Activated effector memory CD4-positive, alpha-beta T cell treated with Interleukin-2 at 50 U/mL for 16 hours (primary cell): Measurements from ENCODE around the gene CCDC33.

Source experiments
- DNase-seq: peaks from one replicate; pipeline ENCODE4 v3.0.0-alpha.2; 2020

The CCDC33 gene

DNA sequence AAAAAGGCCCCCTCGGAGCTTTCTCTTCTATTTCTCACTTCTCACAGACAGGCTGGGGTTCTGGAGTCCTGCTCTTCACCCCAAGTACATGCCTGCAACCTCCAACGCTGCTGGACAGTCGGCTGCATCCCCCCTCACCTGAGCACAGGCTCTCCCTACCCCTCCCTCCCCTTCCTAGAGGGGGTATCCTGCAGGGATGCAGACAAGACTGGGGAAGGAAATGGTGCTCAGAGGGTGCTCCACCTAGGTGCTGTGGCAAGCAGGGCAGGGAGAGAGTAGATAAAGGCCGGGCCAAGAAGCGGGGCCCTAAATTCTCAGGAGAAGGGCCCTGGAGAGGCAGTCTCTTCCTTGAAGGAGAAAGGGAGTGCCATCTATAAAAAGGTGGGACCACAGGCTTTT, 26.6 kb upstream of the CCDC33 start:
- no peak for DNase-seq

DNA sequence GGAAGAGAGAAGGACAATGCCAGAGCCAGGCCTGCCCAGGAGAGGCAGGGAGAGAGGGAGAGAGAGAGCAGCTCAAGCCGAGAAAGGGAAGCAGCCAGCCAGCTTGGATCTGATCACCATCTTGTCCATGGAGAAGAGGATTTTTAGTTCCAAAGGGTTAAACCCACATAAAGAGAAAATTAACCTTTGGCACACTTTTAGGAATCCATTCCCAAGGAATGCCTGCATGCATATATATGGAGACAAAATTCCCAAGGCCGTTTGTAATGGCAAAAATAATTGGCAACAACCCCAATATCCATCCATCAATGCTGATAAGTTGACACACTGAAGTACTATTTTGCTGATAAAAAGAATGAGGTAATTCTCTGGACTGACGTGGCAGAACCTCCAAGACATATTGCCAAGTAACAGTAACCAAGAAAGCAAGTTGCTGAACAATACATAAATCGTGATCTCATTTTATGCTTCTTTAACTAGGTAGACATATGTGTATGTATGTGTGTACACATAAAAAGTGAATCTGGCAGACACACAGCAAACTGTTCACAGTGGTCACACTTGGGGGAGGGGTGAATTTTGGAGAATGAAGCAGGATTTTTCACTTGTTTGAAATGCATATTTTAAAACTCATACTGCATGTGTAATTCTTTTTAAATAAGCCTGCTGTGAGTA, 26.0 kb upstream of the CCDC33 start:
- DNase-seq = no peak

DNA sequence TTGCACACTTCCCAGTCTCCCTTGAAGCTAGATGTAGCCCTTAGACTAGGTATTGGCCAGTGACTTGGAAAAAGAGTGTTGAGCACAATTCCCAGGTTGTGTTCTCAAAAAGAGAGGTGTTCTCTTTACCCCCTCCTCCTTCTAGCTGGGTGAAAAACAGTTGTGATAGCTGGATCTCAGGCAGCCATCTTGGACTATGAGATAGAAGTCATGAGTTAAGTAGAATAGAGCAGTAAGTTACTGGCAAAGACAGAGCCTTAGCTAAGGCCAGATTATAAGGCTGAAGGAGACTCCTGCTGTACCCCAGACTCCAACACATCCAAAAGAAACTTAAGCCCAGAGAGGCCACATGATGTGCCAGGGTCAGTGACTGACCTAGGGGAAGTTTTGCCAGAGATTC, 25.4 kb upstream of the CCDC33 start:
- DNase-seq = no peak

DNA sequence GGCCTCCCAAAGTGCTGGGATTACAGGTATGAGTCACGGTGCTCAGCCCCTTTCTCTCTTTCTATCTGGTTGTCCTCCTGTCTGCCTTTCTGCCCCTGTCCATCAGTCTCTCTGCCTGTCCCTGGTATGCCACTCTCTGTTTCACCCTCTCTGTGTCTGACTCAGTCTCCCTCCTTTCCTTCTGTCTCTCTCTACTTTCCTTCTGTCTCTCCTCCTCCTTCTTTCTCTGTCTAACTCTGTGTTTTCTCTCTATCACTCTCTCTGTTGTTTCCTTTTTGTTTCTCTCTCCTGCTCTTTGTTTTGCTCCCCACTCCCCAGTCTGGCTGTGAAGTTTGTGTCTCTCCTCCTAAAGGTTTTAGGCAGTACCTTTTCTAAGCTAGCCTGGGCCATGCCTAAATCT, 24.5 kb upstream of the CCDC33 start:
- no peak for DNase-seq

DNA sequence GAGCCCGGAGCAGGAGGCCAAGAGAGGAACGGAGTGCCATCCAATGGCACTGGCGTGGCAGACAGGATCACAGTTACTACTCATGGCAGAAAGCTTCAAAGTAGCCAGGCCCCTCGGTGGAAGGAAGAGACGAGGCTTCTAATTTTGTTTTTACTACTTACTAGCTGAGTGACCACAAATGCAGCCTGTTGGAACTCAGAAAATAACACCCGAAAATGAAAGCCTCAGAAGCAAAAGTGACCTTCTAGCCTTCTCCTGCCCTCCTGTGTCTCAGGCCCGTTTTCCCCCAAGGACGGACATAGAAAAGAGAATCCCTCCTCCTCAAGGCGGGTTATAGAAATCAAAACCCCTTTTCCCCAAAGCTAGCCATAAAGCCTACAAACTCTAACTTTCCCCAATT, 23.6 kb upstream of the CCDC33 start:
- DNase-seq = no peak

DNA sequence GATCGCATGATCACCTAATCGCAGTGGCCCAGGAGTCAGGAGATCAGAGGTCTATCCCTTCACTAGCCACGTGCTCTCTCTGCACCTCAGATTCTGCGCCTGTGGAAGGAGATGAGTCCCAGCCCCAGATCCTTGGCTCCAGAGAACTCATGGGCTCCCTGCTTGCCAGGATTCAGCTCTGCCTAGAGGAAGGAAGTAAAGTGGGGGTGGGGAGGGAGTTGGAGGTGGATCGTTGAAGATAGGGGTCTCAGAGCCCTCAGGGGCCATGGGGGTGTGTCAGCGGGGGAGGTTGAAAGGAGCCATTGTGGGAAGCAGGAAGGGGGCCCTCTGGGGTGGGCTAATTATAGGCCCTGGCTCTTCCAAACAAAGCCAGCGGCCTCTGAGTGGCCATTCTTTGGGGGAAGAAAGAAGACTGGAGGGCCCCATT, 22.3 kb upstream of the CCDC33 start:
- no peak for DNase-seq

DNA sequence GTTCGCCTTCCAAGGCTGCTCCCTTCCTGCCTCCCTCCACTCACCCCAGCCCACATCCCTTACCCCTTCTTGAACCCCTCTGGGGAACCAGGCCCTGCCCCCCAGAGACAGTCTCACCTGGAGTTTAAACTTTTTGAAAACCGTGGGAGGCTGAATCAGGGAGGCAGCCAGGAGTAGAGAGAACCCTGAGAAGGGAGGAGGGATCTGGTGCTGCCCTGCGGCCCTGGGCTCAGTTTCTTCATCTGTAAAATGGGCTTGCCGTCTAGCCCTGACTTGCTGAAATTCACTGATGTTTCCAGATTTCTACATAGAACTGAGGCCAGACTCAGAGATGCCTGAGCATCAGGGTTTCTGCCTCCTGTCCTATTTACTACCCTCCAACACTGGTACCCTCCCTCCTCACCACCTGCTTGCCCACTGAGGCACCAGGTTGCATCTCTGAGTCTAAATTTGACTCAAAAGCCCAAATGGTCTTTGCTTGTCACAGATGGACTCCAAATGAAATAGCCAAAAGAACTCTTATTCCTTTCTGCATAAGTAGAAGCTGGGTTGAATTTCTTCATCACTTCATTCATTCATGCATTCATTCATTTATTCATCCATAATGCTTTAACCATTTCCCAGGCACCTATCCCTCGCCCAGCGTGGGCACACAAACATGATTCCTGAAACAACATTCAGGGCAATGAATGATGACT, 21.7 kb upstream of the CCDC33 start:
- DNase-seq = no peak

DNA sequence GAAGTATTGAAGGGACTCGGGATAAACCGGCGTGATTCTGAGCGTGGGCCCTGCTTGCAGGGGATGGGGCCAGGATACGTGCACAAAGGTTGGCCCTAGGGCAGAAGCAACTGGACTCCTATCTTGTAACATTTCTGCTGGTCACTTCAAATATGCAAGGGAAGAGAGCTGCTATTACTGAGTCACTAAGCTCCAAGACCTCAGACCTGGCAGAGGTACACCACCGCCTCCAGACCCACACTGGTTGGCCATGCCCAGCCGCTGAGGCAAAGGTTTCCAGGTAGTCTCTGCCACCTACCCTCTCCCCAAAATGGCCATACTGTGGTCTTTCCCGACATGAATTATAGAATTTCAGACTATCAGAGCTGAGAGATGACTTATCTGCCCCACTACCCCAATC, 20.2 kb upstream of the CCDC33 start:
- DNase-seq = no peak

DNA sequence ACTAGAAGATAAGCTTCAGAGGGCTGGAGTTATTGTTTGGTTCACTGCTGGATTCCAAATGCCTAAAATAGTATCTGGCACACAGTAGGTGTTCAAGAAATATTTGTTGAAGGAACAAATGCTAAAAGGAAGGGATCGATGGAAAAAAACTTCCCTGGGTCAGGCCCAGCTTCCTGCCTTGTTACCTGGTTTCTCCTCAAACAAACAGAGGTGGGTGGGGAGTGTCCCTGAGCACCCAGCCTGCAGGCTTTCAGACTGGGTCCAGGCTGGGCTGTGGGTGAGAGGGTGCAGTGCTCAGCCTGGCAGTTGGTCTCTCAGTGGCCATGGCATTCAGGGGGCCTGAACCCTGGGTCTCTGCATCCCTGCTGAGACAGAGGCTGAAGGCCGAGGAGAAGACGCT, 19.2 kb upstream of the CCDC33 start:
- no peak for DNase-seq

DNA sequence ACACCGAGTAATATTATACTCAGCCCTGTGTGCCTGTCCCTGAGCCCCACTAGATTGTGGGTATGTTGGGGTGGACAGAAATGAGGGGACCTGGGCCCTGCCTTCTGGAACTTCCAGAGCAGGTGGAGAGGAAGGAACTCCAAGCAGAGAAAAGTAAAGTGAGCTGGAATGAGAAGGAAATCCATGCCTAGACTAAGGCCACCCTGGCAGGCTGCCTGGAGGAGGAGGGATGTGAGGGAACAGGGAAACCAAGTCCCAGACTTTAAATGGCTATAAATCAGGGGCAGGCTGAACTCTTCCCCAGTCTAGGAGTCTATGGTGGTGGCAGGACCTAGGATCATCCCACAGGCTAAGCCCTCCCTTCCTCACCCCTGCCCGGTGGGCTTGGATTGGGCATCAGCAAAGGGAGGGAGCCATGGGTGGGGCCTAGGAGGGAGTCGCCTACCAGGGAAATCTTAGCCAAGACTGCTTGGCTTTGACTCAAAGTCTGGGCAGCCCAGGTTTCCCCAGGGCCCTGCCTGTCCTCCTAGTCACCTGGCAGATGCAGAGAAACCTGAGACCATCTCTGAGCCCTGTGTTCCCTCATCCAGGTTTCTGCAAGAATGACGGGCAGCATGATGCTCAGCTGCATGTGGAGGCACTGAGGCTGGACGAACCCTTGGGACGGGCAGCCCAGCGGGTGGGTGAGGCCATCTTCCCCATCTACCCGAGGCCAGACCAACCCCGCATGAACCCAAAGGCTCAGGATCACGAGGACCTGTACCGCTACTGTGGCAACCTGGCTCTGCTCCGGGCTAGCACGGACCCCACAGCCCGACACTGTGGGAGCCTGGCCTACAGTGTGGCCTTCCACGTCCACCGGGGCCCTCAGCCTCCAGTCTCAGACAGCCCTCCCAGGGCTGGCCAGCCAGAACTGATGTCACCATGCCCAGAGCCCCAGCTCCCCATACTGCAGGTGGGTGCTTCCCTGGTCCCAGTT, 17.9 kb upstream of the CCDC33 start:
- DNase-seq = no peak

DNA sequence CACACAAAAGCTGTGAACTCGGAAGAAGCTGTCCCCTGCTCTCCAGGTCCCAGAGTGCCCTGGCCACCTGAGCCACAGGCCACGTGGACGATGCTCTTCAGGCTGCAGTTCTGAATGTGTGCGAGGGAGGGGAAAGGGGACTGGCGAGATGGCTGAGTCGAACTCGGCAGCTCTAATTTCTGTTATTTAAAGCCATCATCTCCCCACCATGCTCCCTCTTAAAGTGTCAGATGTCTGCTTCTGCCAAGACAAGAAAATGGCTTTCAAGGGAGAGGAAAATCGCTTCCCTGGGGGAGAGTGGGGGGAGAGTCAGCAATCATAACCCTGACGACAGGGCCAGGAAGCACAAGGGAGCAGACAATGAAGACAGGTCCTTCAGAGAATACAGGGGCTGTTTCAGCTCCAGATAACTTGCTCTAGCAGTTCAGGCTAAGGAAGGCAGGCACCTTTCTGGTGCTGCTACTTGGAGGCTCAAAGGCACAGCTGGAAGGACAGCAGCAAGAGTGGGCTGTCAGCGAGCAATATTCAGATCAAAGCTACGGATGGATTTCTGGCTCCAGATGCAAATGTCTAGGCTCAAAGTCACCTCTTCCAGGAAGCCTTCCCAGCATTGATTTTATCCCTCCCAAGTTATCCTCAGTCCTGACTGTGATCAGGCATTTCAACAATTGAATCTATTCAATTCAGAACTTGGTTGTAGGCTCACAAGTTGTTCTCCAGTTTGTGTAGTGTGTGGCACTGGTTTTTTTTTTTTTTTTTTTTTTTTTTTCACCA, 15.5 kb upstream of the CCDC33 start:
- no peak for DNase-seq

DNA sequence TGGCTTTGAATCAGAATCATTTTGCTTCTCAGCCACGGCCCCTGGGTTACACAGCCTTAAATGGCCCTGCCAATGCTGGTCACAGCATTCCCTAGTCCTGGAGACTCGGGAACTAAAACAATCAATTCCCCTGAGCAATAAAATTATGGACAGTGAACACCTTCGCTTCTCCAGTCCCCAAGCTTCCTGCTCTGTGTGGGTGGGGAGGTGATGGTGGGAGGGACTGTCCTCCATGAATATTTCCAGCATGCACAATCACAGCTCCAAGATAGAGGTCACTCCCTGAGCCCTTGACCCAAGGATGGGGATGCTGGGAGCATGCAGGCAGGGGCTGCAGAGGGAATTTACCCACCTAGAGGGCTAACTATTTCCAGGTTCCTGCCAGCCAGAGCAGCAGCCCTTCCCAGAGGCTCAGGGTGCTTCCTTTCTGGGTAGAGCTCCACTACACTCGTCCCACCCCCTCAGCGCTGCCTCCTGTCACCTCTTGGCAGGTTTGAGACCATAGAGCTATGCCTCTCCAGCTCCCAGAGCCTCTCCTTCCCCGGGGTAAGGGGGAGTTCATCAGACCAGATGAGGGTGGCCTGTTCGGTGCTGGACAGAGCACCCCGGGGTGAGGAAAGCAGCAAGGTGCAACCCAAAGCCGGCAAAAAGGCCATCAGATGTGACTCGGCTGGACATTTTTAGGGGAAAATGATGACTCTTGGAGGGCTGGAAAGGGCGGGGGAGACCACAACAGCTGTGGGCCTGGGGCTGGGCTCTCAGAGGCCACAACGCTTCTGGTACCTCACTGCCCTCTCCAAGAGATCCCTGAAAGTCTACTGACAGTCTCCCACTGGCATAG, 14.5 kb upstream of the CCDC33 start:
- DNase-seq = no peak

DNA sequence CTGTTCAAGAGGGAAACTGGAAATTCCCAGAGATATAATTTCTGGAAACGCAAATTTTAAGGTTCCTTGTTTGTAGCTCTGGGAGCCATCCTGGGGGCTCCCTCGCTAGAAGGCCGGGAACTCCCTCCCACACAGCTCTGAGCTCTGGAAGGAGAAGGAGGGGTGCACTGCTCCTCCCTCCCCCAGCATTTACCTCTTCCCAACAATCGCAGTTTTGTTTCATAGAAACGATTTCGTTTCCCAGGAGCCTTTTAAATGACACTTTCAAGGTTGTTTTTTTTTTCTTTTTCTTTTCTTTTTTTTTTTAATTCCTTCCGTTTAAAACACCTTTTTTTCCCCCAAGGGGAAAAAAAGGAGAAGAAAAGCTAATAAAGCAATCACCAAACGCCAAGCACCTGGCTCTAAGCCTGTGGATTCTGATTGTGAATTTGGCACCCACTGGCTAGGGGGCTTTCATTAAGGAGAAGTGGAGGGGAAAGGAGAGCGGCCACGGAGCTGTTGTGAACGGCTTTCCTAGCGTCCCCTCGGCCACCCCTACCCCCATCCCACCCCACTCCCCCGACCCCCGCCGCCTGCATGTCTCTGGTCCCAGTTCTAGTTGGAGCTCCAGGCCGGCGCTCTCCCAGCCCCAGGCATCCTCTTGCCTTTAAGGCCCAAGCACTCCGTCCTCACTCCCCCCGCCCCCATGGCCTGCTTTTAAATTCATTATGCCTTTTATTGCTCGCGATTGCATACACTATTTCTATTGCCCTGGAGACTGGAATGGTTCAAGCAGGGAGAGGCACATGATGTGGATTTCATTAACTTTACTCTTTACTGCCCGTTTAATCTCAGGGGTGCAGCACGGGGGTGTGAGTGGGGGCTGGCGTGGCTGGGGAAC, 13.6 kb upstream of the CCDC33 start:
- no peak for DNase-seq

DNA sequence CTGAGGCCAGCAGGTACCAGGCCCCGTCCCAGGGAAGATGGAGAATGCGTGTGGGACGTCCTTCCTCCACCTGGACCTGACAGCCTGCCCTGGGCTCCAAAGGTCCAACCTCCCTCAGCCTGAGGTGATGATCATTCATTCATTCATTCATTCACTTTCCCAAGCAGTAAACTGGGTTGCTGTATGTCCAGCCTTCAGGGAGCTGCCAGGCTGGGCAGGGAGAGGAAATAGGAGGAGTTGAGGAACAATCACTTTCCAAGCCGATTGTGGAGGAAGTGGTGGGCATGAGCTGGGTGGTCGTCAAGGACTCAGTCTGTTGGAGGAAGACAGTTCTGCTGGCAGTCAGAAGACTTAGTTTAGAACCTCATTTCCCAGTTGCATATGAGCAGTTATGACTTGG, 10.2 kb upstream of the CCDC33 start:
- no peak for DNase-seq

DNA sequence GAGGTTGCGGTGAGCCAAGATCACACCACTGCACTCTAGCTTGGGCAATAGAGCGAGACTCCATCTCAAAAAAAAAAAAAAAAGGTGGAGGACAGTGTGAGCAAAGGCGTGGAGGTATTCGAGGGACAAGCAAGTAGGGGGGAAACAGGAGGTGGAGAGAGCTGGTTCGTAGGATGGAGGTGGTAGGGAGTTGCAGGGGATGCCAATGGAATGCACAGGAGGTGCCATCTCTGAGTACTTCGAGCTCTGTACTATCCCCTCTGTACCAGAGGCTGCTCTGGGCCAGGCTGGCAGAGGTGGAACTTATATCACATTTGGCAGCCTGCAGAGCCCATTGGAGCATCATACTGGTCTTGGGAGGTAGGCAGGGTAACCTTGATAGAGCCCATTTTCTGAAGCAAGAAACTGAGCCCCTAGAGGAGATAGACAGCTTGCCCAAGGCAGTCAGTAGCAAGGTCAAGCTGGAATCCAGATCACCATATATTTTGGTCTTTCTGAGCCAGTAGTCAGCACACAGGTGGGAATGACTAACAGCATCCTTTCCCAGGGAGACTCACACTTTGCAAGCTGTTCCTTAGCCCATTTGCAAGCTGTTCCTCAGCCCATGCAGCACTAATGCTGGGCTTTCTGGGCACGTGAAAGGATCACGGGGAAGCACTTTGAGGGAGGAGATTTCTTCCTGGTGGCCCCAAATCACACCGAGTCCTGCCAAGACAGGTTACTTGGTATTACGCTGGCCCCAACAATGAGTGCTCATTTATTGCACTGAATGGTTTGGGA, 9.2 kb upstream of the CCDC33 start:
- no peak for DNase-seq

DNA sequence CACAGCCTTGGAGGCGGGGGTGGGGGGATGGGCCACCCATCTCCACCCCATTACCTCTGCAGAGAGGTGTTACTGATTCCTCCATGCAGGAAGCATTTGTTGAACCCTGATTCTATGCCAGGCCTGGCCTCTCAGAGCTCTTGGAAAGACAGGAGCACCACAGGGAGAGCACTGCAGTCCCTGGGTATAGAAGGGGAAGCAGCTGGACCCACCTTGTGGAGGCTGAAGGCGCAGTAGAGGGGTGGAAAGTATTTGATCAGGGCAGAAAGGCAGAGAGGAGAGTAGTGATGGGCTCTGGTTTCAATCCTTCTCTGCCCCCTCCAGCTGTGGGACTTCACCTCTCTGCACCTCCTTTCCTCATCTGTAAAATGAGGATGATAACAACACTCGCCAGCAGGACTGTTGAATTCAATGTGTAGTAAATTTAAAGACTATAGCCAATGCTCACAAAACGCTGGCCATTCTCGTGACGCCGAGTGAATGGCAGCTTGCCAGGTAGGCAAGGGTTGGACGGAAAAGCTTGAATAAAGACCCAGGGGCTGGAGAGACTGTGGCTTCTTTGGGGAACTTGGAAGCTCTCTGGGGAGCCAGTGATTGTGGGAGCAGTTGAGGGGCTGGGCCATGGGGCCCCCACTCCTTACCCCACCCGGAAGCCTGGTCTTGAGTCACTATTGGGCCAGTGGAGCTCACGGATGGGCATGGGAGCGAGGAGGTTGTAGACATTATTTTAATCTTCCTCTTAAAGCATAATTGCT, 8.0 kb upstream of the CCDC33 start:
- DNase-seq = no peak

DNA sequence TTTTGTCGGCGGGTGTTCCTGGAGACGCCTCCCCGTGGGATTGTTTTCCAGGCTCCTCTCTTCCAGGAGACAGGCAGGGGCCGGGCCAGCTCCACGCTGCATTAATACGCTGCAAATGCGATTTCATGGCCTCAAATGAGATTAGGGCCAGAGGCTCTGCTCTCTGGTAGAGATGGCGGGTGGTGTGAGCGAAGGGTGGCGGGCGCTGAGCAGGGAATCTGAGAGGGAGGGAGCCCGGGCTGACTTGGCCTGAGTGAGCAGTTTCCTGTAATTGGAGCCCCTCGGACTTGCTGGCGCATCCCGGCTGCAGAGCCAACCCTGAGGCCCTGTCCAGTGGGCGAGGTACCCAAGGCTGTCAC, 7.4 kb upstream of the CCDC33 start:
- no peak for DNase-seq

DNA sequence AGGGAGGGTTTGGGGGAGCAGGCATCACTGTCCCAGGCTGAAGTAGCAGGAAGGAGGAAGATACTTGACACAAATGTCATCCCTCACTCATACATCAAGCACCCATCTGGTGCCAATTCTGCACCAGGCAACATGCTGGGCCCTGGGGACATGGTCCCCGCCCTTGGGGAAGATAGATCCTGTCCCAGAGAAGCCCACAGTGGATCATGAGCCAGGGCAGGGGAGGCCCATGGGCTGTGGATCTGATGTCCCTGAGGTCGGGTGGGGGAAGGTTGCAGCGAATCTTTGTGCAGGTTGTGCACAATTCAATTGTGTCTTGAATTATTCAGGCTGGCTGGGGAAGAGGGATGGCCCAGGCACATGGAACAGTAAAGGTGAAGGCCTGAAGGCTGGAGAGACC, 6.4 kb upstream of the CCDC33 start:
- no peak for DNase-seq

DNA sequence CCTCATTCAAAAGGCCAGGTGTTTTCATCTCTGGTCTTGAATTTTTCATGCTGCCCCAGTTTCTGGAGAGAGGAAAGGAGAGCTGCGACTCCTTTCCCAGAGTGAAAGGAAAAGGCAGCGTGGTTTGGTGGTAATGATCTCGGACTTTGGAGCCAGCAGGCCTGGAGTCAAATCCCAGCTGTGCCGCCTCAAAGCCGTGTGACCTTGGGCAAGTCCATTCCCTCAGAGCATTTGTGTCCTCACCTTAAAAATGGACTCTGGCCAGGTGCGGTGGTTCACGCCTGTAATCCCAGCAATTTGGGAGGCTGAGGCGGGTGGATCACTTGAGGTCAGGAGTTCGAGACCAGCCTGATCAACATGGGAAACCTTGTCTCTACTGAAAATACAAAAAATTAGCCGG, 4.7 kb upstream of the CCDC33 start:
- no peak for DNase-seq
